SKM-1 treated with dmso at 0.1 percent for 144 hours (cell line): ENCODE data around the gene DNAL4.

Experiments
- DNase-seq: peaks from one replicate; lab custom pipeline; 2025; ENCODE audit not compliant: unreplicated experiment; lab: John Stamatoyannopoulos, UW

The DNAL4 gene

DNA sequence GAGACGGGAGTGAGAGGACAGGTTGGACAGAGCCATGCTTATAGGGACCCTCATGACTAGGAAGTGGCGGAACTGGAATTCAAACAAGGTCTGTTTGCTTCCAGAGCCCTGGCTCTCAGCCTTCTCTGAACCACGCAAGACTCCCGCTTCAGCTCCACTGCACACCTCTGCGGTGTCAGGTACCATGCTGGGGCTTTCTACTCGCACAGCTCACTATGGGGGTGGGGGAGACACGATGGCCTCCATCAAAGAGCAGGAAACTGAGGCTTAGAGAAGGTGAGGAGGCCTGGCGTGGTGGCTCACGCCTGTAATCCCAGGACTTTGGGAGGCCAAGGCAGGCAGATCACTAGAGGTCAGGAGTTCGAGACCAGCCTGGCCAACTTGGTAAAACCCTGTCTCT is 52.4 kb downstream of the DNAL4 start:
- DNase-seq: no peak

DNA sequence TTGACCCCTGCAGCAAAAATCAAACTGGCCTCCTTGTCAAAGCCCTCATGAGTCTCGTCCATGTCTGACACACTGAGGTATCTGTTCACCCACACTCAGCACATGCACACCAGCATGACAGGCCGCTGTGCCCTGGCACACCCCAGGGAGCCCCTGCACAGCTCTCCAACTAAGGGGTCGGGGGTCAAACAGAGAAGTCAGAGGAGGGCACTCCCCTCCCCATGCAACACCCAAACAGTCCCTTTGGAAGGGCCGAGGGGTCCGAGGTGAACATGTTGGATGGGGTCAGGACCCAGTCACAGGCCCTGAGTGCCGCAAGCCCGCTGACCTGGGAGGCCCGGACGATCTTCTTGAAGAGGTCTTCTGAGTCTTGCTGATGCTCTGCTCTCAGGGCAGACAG is 52.8 kb downstream of the DNAL4 start:
- no peak for DNase-seq

- no peak for DNase-seq
Observed at GRCh38 chr22:38740754-38741153, 53.2 kb downstream of the DNAL4 start.

- DNase-seq: no peak
Observed at GRCh38 chr22:38740116-38740723, 53.7 kb downstream of the DNAL4 start.

DNA sequence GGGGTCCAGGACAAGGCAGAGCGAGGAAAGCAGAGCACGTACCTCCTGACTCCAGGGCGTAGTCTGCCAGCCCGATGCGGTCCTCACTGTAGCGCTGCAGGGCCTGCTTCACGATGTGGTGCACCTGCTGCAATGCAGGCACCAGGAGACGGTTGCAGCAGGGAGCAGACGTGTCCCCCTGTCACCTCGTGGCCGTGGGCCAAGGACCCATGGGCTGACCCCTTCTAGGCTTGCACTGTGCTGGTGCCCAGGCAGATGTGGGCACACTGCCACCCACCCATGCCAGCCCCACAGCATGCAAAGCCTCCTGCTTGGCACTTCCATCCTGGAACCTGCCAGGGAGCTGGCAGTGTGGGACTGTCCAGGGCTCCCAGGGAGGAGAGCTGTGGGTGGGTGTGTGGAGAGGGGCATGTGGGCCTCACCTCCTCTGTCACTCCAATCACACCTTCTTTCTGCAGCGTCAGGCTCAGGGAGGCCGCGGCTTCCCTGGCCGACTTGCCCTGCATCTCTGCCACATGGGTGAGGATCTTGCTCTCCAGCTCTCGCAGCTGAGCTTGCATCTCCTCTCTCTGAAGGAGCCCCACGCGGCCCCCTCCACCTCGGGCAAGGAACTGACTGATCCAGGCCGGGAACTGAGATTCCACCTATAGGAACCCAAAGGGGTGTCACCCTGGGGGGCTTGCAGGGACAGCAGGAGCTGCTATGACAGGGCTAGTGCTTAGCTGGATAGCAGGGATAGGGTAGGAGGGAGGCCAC is 54.5 kb downstream of the DNAL4 start:
- DNase-seq: no peak

DNA sequence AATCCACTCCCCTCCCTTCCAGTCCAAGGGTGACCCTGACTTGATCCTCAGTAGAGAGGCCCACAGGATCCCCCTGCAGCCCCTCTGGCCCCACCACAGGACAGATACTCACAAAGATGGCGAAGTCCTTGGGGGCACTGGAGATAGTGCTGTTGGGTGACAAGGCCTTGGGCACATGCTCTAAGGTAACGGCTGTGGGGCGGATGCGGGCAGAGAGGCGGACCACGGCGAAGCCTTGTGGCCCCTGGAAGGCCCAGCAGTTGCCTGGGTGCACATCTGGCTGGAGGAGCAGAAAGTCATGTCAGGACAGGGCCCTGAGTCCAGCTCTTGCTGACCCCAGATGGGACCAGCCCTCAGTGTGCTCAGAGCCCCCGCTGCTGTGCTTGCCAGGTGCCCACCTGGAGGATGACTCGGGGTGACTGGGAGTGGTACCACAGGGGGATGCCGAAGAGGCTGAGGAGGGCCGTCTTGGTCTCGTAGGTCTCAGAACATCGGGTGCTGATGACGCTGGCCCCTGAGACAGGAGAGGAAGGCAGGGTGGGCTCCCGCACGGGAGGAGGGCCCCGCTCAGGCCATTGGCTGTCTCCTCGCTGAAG is 55.4 kb downstream of the DNAL4 start:
- no peak for DNase-seq

DNA sequence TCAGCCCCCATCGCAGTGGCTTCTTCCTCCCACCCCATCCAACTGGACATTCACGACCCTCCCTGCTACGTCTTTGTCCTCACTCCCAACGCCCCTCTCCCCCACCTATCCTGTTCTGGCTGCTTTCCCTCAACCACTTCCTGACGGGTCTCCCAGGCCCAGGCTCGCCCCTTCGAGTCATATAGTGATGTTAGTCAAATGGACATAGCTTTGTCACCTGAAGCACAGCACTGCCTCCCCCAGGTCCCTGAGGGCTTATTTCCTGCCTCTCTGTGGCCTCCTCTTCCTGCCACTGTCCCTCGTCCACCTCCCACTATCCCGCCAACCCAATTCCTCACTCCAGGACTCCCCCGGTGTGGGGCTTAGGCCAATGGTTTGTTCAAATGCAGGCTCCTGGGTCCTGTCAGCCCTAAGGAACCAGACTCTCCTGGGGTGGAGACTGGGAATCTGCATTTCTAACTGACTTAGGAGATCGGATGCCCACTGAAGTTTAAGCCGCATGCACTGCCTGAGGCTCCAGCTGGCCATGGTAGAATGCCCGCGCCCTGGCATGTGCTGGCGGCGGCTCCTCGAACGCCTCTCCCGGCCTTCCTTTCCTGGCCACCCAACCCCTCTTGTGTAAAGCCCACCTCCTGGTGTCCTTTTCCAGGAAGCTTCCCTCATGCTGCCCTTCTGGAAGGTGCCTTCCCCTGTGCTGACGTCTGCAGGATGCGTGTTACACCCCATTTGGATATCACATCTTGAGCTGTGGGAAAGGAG is 56.5 kb downstream of the DNAL4 start:
- no peak for DNase-seq

GRCh38 chr22:38736257-38736570 is 57.7 kb downstream of the DNAL4 start:
- no peak for DNase-seq

GRCh38 chr22:38735465-38736256 is 58.3 kb downstream of the DNAL4 start:
- DNase-seq: no peak

DNA sequence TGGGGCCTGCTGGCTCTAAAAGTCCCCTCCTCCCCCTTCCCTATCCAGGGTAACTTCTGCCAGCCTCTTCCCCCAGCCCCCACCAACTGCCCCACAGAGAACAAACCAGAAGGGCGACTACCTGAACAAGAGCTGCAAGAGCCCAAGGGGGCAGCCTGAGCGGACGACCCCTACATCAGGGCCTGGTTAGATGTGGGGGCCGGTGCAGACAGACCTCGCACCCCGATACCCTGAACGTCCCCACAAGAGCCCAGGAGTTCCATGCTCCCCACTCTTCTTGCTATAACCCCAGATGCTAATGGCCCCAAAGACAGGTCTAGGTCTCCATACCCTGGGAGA is 58.8 kb downstream of the DNAL4 start:
- DNase-seq: no peak

- no peak for DNase-seq
Observed at GRCh38 chr22:38734421-38735100, 59.4 kb downstream of the DNAL4 start.

GRCh38 chr22:38733724-38734381 is 60.1 kb downstream of the DNAL4 start:
- no peak for DNase-seq

- DNase-seq: no peak
Observed at GRCh38 chr22:38733329-38733723, 60.6 kb downstream of the DNAL4 start.

DNA sequence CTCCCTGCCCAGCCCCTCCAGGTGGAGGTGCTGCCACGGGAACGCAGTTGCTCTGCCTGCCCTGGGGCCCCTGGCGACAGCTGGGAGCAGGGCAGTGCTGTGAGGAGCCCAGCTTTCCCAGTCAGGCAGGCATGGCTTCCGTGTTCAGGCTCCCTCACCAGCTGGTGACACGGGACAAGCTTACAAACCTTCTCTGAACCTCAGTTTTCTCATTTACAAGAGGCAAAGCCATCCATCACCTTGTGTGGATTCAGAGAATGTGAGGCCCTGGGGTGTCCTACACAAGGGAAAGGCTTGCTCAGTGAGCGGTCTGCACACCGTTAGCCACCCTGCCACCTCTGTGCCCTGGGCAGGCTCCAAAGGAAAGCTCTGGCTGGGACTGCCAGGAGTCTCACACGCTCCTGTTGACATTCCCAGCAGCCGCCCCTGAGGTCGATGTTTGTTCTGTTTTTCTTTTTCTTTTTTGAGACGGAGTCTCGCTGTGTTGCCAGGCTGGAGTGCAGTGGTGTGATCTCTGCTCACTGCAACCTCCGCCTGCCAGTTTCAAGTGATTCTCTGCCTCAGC is 61.6 kb downstream of the DNAL4 start:
- no peak for DNase-seq

GRCh38 chr22:38731703-38732161 is 62.2 kb downstream of the DNAL4 start:
- no peak for DNase-seq

DNA sequence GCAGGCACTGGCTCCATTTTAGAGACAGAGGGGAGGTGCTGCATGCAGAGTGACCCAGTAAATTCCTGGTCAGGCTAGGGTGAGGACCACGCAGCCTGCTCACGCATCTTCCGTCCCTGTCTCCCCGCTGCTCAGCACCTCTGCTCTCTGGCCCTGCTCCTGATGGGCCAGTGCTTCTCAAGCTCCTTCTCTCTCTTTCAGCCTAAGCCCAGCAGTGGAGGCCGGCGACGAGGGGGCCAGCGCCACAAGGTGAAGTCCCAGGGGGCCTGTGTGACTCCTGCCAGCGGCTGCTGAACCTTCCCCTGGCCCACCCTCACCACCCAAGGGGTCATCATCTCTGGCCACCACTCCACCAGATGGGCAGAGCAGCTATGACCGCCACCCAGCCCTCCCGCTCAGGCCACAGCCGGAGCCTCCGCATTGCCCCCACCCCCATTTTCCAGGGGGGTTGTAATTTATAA is 63.5 kb downstream of the DNAL4 start:
- no peak for DNase-seq

DNA sequence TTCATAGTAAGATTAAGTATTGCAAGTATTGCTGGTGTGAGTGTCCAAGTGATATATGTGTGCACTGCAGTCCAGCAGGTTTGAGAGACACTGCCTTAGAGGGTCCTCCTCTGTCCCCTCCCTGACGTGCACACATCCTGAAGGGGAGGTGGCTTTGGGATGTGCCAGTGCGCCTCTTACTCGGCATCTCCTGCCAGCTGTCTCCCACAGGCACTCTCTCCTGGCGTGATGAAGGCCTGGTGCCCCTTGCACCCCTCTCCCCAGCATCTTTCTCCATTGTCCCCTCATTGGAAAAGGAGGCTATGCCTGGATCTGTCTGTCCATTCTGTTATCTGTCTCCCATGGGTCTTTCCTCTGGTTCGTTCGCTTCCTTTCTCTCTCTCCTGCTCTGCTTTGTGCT is 64.0 kb downstream of the DNAL4 start:
- no peak for DNase-seq

DNA sequence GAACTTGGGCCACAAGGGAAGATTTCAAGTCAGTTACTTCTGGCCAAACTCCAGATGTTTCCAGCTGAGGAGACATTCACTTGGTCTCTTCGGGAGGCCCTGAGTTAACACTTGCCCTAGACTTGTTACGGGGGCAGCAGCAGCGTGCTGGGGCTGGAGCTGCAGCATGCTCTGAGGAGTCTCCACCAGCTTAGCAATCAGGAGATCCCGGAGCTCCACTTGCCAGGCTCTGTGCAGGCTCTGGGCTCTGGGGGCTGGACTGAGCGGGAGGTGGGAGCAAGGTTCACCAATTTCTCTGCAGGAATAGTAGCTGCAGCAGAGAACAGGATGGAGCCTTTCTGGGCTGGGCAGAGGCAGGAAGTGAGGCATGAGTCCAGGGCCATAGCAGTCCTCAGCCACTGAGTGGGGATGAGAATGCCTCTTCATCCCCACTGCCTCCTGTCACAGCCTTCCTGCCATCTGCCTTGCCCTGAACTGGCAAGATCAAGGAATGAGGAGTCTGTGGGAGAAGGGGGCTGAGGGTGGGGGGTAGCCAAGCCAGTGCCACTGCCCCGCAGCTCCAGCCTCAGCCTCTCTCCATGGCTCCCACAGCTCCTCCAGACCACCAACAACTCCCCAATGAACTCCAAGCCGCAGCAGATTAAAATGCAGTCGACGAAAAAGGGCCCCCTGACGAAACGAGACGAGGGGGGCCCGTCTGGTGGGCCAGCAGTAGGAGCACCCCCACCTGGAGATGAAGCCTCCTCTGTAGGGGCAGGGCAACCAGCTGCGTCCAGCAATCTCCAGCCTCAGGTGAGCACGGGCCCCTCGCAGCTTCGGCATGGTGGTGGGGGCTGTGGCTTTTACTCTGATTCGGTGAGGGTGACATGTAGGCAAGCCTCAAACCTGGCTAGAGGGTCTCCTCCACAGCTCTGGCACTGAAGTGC is 64.8 kb downstream of the DNAL4 start:
- DNase-seq: no peak
